ENCODE data around the gene NAV2. TPM values are rescaled to one million over a fixed set of nuclear protein-coding genes. Genes with fewer than 3 reads are reported as not detected.

NAV2 gene, protein sequence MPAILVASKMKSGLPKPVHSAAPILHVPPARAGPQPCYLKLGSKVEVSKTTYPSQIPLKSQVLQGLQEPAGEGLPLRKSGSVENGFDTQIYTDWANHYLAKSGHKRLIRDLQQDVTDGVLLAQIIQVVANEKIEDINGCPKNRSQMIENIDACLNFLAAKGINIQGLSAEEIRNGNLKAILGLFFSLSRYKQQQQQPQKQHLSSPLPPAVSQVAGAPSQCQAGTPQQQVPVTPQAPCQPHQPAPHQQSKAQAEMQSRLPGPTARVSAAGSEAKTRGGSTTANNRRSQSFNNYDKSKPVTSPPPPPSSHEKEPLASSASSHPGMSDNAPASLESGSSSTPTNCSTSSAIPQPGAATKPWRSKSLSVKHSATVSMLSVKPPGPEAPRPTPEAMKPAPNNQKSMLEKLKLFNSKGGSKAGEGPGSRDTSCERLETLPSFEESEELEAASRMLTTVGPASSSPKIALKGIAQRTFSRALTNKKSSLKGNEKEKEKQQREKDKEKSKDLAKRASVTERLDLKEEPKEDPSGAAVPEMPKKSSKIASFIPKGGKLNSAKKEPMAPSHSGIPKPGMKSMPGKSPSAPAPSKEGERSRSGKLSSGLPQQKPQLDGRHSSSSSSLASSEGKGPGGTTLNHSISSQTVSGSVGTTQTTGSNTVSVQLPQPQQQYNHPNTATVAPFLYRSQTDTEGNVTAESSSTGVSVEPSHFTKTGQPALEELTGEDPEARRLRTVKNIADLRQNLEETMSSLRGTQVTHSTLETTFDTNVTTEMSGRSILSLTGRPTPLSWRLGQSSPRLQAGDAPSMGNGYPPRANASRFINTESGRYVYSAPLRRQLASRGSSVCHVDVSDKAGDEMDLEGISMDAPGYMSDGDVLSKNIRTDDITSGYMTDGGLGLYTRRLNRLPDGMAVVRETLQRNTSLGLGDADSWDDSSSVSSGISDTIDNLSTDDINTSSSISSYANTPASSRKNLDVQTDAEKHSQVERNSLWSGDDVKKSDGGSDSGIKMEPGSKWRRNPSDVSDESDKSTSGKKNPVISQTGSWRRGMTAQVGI (N-terminal part only)
- 11.5 and 22.3 TPM in 2 replicates for total RNA-seq

DNA sequence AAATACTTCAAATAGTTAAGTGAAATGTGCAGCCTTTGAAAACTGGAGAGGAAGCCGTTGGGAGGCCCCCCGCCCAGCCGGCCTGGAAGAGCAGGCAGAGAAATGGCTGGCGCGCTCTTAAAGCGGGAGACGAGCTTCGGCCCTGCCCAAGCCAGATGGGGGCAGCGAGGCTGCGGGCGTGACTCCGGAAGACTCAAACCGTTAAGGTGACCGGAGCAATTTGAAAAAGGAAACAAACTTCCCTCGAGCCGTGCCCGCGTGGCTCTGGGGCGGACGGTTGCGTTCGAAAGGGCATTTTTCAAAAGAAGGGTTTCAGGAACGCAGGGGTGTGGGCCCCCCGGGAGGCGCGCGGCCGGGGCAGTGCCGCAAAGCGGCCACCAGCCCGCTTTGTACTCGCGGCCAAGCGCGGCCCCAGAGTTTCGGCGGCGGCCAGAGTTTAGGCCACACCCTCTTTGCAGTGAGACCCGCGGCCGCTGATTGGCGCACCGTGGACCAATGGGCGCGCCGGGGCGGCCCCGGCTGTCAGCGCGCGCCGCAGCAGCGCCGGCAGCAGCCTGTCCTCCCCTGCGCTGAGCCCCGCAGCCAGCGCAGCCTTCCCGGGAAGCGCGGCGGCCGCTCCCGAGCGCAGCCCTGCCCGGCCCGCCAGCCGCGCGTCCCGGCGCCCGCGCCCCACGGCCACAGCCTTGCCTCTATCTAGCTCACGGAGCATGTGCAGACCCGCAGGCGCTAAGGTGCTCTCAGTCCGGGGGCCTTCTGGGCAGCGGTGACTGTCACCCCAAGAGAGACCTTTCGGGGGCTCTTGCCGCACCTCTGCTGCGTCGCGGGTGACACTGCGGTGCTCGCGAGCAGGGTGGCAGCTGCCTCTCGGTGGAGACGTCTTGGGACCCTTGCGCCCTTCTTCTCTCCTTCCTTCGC, at the start of gene NAV2:
NAV2 (plus strand) TSS at position 557 of the 915 bp plus-strand sequence. CDS start 859 bp downstream, outside the sequence.

DNA sequence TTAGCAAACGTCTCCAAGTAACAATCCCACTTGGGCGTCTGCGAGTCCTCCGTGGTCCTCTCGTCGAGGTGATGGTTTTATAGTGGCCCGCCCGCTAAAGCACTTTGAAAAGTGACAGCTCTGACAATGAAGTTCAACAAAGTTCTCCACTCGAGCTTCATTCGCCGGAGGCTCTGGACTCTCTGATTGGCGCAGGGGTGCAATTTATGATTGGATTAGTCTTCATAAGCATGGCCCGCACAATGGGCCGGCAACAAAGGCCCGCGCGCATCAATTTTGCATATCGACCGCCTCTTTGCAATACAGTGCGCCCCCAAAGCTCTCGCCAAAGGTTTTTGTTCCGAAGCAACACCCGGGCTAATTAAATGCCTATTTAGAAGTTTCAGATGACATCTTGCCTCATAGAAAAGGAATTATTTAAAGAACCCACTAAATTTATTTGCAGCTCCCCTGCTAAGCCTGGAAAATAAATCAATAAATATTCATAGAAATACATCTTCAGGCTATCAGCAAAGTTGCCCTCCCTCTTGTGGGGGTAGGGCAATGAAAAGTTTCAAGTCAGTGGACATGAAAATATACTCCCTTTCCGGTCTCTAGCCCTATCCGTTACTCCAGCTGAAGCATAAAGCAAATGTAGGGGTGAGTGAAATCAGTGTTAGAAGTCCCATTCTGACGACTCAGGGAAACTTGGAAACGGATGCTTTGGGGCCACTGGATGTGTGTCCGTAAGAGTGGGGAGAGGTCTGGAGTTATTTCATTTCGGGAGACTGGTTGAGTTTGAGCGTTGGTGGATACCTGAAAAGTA, 448.0 kb downstream of the NAV2 start, which contains the start of gene DBX1:
DBX1 (minus strand) TSS at position 51 of the 805 bp plus-strand sequence. CDS start 151 bp downstream, outside the sequence.

